GM12872 (cell line): ENCODE measurements around the gene LEAP2.
A peak's percentile ranks its signal among the peaks of the same experiment; 100 is the strongest.

Source experiments
- TF ChIP-seq, protein P1 (sequence below): IDR thresholded peaks from 3 replicates; pipeline ENCODE4 v1.5.1; 2011; ENCODE audit warnings: low read depth, mild to moderate bottlenecking, low read length, moderate library complexity; ENCODE audit not compliant: insufficient read depth

The LEAP2 gene

DNA sequence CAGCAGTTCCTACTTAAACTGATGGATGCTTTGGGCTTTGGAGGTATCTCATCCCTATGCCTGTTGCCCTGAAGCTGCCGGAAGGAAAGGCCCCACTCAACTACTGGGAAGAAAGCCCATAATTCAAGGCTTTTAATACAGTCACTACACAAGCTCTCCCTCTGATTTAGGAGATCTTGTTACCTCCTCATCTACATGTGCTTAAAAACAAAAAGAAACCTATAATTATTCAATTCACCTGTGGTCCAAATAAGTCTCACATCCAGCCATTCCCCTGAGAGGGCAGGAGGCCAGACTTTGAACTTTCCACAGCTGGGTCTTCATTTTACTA is 715 bp upstream of the LEAP2 start:
- TF ChIP-seq, protein P1, sequence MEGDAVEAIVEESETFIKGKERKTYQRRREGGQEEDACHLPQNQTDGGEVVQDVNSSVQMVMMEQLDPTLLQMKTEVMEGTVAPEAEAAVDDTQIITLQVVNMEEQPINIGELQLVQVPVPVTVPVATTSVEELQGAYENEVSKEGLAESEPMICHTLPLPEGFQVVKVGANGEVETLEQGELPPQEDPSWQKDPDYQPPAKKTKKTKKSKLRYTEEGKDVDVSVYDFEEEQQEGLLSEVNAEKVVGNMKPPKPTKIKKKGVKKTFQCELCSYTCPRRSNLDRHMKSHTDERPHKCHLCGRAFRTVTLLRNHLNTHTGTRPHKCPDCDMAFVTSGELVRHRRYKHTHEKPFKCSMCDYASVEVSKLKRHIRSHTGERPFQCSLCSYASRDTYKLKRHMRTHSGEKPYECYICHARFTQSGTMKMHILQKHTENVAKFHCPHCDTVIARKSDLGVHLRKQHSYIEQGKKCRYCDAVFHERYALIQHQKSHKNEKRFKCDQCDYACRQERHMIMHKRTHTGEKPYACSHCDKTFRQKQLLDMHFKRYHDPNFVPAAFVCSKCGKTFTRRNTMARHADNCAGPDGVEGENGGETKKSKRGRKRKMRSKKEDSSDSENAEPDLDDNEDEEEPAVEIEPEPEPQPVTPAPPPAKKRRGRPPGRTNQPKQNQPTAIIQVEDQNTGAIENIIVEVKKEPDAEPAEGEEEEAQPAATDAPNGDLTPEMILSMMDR = no peak

DNA sequence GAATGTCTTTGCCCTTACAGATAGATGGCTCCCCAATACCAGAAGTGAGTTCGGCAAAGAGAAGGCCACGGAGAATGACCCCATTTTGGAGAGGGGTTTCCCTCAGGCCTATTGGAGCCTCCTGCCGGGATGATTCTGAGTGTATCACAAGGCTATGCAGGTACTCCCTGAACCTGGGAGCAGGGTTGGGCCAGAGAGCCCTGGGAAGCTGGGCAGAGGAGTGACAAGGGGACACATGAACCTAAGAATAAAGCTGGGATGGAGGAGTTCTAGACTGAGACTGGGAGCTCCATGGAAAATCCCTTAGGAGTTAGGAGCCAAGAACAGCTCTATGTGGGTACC is 433 bp downstream of the LEAP2 start:
- TF ChIP-seq, protein P1 = no peak

DNA sequence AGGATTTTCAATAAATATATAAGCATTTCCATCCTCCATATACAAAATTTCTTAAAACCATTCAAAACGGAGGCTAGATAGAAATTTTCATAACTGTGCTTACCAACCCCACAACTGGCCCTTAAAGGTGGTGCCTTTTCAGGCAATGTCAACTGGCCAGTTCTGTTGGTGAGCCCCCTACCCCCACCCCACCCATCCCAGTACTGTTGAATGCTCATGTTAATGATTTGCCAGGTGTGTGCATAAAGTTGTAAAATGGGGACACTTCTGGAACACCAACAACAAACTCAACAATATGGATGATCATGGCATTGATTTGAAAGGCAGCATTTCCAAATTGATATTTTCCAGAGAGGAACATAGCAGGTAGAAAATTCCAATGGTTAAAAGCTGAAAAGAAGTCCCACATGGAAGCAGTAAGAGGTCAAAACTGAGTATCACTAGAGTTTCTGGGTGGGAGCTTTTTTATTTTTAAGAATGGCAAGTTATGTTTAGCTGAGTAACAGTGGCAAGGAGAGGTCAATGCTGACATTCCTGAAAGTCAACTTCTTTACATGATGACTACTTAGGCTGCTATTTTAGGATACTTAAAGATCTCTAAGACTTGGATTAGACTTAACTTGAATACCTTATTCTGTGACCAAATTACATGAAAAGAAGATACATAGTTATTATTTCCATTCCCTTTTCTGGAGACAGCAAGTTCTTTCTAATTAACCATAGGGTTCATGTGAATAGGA is 2.7 kb downstream of the LEAP2 start:
- TF ChIP-seq, protein P1 = no peak

DNA sequence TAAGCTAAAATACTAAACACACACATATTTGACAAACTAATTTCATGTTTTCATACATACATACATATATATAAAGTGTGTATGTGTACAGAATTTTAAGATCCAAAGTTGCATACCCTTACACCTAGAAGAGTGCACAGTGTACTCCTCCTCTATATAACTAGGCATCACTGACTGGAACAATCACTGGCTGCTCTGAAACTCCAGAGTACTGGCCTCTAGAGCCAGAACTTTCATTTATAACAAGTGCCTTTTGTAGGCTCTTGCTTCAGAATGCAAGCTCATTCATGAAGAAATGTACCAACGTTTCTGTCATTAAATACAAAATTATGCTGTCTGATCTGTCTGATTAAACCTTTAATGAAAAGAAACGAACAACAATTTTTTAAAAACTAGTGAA is 4.0 kb downstream of the LEAP2 start:
- TF ChIP-seq, protein P1 = no peak

DNA sequence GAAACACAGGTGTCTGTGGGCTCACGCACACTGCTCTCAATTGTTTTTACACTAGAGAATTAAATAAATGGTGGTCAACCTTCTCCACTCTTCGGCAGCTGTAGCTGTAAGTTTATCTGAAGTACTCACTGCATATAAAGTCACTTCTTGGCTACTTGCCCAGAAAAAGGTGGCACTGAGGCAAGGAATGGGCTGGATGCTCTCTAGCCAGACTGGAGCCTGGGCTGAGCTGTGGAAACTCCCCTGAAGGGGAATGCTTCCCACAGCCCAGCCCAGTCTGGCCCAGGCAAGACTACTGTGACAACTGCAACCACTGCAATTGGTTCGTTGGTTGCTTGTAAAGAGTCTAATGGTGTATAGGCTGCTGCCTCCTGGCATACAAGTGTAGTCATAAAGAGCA is 4.5 kb downstream of the LEAP2 start:
- TF ChIP-seq, protein P1 = no peak

DNA sequence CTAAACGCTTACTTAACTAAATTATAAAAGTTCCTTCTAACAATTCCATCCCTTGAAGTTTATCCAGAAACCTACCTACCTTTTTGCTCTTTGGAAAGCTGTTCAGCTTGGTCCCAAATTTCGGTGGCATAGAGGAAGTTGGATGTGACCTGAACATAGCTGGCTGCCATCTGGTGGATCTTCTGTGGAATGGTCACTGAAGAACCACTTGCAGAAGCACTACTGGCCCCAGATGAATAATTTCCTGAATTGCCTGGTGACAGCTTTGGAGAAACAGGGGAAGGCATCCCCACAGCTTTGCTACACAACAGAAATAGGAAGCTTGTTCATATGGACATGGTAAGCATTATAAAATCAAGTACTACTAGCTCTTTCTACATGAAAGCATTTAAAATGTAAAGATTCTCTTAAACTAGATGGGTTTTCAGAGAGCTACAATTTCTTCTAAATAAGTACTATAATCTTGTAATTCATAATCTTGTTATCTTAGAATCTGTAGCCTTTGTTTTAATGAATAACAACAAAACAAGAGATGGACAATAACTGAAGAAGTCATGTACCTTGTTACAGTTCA is 9.9 kb downstream of the LEAP2 start:
- TF ChIP-seq, protein P1 = peak; percentile 71

DNA sequence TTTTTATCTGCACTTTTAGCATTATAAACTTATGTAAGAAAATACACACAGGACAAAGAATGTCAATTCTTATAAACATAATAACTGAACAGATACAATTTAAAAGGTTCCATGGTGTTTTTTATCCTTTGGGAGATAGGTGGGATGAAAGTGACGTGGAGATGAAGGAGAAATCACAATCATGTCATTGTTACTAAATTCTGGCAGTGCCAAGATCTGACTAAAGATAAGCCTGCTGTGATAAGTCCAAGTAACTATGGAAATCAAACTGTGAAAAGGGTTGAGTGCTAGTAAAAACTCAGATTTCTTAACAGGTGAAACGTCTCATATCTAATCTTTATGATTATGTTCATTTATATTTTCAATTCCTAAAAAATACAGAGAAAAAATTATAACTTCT is 11.1 kb downstream of the LEAP2 start:
- TF ChIP-seq, protein P1 = no peak
